ENCODE data around the gene DHRS7. TPM values are rescaled to one million over a fixed set of nuclear protein-coding genes. Genes with fewer than 3 reads are reported as not detected.

DHRS7 gene
- total and polyA plus RNA-seq, 2 of the 8 experiments (the other 6 are each of a cell fraction or from before 2014, with no cell fraction given): 10.8 to 27.5 TPM

DNA sequence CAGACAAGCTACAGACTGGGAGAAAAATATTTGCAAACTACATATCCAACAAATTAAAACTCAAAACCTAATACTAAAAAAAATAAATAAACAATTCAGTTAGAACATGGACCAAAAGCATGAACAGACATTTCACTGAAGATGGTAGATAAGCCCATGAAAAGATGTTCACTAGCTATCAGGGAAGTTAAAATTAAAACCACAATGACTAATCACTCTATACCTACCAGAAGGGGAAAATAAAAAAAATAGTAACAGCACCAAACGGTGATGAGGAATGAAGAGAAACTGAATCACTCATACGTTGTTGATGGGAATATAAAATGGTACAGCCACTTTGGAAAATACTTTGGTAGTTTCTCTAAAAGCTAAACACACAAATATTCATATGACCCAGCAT is 31.1 kb upstream of the DHRS7 start (continued):
- TF ChIP-seq, protein P1, sequence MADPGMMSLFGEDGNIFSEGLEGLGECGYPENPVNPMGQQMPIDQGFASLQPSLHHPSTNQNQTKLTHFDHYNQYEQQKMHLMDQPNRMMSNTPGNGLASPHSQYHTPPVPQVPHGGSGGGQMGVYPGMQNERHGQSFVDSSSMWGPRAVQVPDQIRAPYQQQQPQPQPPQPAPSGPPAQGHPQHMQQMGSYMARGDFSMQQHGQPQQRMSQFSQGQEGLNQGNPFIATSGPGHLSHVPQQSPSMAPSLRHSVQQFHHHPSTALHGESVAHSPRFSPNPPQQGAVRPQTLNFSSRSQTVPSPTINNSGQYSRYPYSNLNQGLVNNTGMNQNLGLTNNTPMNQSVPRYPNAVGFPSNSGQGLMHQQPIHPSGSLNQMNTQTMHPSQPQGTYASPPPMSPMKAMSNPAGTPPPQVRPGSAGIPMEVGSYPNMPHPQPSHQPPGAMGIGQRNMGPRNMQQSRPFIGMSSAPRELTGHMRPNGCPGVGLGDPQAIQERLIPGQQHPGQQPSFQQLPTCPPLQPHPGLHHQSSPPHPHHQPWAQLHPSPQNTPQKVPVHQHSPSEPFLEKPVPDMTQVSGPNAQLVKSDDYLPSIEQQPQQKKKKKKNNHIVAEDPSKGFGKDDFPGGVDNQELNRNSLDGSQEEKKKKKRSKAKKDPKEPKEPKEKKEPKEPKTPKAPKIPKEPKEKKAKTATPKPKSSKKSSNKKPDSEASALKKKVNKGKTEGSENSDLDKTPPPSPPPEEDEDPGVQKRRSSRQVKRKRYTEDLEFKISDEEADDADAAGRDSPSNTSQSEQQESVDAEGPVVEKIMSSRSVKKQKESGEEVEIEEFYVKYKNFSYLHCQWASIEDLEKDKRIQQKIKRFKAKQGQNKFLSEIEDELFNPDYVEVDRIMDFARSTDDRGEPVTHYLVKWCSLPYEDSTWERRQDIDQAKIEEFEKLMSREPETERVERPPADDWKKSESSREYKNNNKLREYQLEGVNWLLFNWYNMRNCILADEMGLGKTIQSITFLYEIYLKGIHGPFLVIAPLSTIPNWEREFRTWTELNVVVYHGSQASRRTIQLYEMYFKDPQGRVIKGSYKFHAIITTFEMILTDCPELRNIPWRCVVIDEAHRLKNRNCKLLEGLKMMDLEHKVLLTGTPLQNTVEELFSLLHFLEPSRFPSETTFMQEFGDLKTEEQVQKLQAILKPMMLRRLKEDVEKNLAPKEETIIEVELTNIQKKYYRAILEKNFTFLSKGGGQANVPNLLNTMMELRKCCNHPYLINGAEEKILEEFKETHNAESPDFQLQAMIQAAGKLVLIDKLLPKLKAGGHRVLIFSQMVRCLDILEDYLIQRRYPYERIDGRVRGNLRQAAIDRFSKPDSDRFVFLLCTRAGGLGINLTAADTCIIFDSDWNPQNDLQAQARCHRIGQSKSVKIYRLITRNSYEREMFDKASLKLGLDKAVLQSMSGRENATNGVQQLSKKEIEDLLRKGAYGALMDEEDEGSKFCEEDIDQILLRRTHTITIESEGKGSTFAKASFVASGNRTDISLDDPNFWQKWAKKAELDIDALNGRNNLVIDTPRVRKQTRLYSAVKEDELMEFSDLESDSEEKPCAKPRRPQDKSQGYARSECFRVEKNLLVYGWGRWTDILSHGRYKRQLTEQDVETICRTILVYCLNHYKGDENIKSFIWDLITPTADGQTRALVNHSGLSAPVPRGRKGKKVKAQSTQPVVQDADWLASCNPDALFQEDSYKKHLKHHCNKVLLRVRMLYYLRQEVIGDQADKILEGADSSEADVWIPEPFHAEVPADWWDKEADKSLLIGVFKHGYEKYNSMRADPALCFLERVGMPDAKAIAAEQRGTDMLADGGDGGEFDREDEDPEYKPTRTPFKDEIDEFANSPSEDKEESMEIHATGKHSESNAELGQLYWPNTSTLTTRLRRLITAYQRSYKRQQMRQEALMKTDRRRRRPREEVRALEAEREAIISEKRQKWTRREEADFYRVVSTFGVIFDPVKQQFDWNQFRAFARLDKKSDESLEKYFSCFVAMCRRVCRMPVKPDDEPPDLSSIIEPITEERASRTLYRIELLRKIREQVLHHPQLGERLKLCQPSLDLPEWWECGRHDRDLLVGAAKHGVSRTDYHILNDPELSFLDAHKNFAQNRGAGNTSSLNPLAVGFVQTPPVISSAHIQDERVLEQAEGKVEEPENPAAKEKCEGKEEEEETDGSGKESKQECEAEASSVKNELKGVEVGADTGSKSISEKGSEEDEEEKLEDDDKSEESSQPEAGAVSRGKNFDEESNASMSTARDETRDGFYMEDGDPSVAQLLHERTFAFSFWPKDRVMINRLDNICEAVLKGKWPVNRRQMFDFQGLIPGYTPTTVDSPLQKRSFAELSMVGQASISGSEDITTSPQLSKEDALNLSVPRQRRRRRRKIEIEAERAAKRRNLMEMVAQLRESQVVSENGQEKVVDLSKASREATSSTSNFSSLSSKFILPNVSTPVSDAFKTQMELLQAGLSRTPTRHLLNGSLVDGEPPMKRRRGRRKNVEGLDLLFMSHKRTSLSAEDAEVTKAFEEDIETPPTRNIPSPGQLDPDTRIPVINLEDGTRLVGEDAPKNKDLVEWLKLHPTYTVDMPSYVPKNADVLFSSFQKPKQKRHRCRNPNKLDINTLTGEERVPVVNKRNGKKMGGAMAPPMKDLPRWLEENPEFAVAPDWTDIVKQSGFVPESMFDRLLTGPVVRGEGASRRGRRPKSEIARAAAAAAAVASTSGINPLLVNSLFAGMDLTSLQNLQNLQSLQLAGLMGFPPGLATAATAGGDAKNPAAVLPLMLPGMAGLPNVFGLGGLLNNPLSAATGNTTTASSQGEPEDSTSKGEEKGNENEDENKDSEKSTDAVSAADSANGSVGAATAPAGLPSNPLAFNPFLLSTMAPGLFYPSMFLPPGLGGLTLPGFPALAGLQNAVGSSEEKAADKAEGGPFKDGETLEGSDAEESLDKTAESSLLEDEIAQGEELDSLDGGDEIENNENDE (IDR thresholded peaks at IDR 0.05; ENCODE audit: insufficient replicate concordance, low read length): no peak
- TF ChIP-seq RBBP5 (IDR thresholded peaks at IDR 0.05; ENCODE audit: borderline replicate concordance, low read depth, low read length) (no peak), FOSL1 (IDR thresholded peaks at IDR 0.05; ENCODE audit: insufficient read depth, low read depth, low read length) (no peak), PHF8 (conservative IDR thresholded peaks at IDR 0.05; ENCODE audit: low read depth, low read length) (no peak), NRF1 (IDR thresholded peaks at IDR 0.05; ENCODE audit: low read depth, low read length) (no peak), POU5F1 (IDR thresholded peaks at IDR 0.05; ENCODE audit: low read depth, low read length) (no peak), TAF7 (optimal IDR thresholded peaks at IDR 0.05; ENCODE audit: borderline replicate concordance, low read depth, low read length) (no peak), CBX5 (IDR thresholded peaks at IDR 0.05; ENCODE audit: low read depth, low read length) (no peak), CEBPB (IDR thresholded peaks at IDR 0.05; ENCODE audit: low read depth, low read length) (no peak), GABPA (IDR thresholded peaks at IDR 0.05; ENCODE audit: borderline replicate concordance, insufficient read depth, low read length) (no peak)
